Cardiac septum (tissue), 1 donor: ENCODE data around the gene NEDD8. TPM values are rescaled to one million over a fixed set of nuclear protein-coding genes. Genes with fewer than 3 reads are reported as not detected.
"Not testable (repeated sequence)": the region's sequence is repeated elsewhere in the genome, so short reads cannot be mapped to it uniquely, and the experiment has no call there.

ENCODE experiments used
- DNase-seq: peaks from one replicate; pipeline ENCODE4 v3.0.0-alpha.2; 2020; ENCODE audit warnings: low spot score
- intact Hi-C: fragments of 100-400 bp; cut with DNase I; formaldehyde crosslinking; loops from one replicate; pipeline ENCODE4 v1.14.0; 2022
- total RNA-seq: library from RNA; stranded (reverse); fragmentation: NEBNext Ultra II Directional; extraction: Animal tissue kit (Norgen Biotek cat#: 25700); gene quantifications from one replicate; pipeline ENCODE4 v1.2.1, GENCODE V29; 2021
- donor health status: DM: no; HTN: no; CAD: no.

NEDD8 gene
- total RNA-seq, 1 donor from 2014 or later: 167 TPM

GRCh38 chr14:24233538-24233866, 1.3 kb upstream of the NEDD8 start:
- no peak for DNase-seq
- intact Hi-C loops: no loop called here

- intact Hi-C loops: no loop called here
- peak; percentile 83 for DNase-seq
Observed at GRCh38 chr14:24232645-24233537, 724 bp upstream of the NEDD8 start, which contains the start of gene GMPR2. TSS of gene GMPR2 (plus strand) at chr14:24232929. CDS start at chr14:24233254, 325 bp downstream.

- intact Hi-C loops: no loop called here
- no peak for DNase-seq
Observed at GRCh38 chr14:24231263-24232120, 675 bp downstream of the NEDD8 start.

- intact Hi-C loops: no loop called here
- DNase-seq: no peak
Observed at GRCh38 chr14:24228902-24229301, 3.3 kb downstream of the NEDD8 start.

- intact Hi-C loops: no loop called here
- DNase-seq: no peak
Observed at GRCh38 chr14:24226473-24226872, 5.7 kb downstream of the NEDD8 start.

- DNase-seq: no peak
- intact Hi-C loops: no loop called here
Observed at GRCh38 chr14:24224618-24225071, 7.5 kb downstream of the NEDD8 start.

GRCh38 chr14:24222987-24223386, 9.2 kb downstream of the NEDD8 start:
- intact Hi-C loops, DNase-seq: not testable (repeated sequence)

- intact Hi-C loops: no loop called here
Observed at GRCh38 chr14:24219521-24219920, 12.6 kb downstream of the NEDD8 start.

GRCh38 chr14:24219080-24219479, 13.1 kb downstream of the NEDD8 start:
- DNase-seq: no peak
- intact Hi-C loops: no loop called here

More at GRCh38 chr14:24219521-24219920, 12.6 kb downstream of the NEDD8 start:
- no peak for DNase-seq

GRCh38 chr14:24216876-24217275, 15.3 kb downstream of the NEDD8 start:
- DNase-seq, intact Hi-C loops: not testable (repeated sequence)

GRCh38 chr14:24216345-24216699, 15.8 kb downstream of the NEDD8 start:
- intact Hi-C loops: no loop called here
- DNase-seq: no peak

- intact Hi-C loops: loop anchor here (2.0 kb wide), 1 partner anchor 25 kb away; no protein-coding TSS in a partner anchor
- peak; percentile 93 for DNase-seq
Observed at GRCh38 chr14:24215495-24216344, 16.4 kb downstream of the NEDD8 start, which contains the start of gene MDP1. TSS of gene MDP1 (minus strand) at chr14:24216066. CDS start at chr14:24215955, 111 bp downstream.

- intact Hi-C loops: loop anchor here (2.0 kb wide), 2 partner anchors 19 to 27 kb away; partner anchors contain the start of gene TM9SF1
- no peak for DNase-seq
Observed at GRCh38 chr14:24213866-24214662, 18.1 kb downstream of the NEDD8 start.

GRCh38 chr14:24212924-24213865, 19.0 kb downstream of the NEDD8 start, which contains the start of gene CHMP4A:
TSS of gene CHMP4A (minus strand) at chr14:24213488. CDS start at chr14:24213439, 49 bp downstream.
- intact Hi-C loops: loop anchor here (2.0 kb wide), 1 partner anchor 18 kb away; the partner anchor contains the start of gene TM9SF1
- DNase-seq: peak; percentile 96

- DNase-seq: no peak
- intact Hi-C loops: no loop called here
Observed at GRCh38 chr14:24211311-24211710, 20.9 kb downstream of the NEDD8 start.

GRCh38 chr14:24207625-24208024, 24.5 kb downstream of the NEDD8 start:
- no peak for DNase-seq
- intact Hi-C loops: no loop called here

GRCh38 chr14:24207104-24207551, 25.0 kb downstream of the NEDD8 start:
- no peak for DNase-seq
- intact Hi-C loops: no loop called here
